MM.1S (cell line): ENCODE data around the gene SLC44A5.

Experiments used
- DNase-seq: peaks from one replicate; pipeline ENCODE4 v3.0.0-alpha.2; 2015
- H2AFZ ChIP-seq: fragments of 300-600 bp; sonication (generic); 2 replicates; pipeline ENCODE4 v1.6.0; 2016; ENCODE audit warnings: antibody characterized with exemption, low read length
- H3F3A ChIP-seq: fragments of 300-600 bp; sonication (generic); 2 replicates; pipeline ENCODE4 v1.6.1; 2016; ENCODE audit warnings: mild to moderate bottlenecking, antibody characterized with exemption, low read length, moderate library complexity, mixed read lengths; ENCODE audit not compliant: insufficient read depth
- H3K27ac ChIP-seq: fragments of 300-600 bp; sonication (generic); 2 replicates; pipeline ENCODE4 v1.5.1; 2016; ENCODE audit warnings: mild to moderate bottlenecking, low read length
- H3K27me3 ChIP-seq: fragments of 300-600 bp; sonication (generic); replicated peaks from 2 replicates; pipeline ENCODE4 v1.6.0; 2016; ENCODE audit warnings: low read length; ENCODE audit not compliant: insufficient read depth
- H3K36me3 ChIP-seq: fragments of 300-600 bp; sonication (generic); replicated peaks from 2 replicates; pipeline ENCODE4 v1.6.1; 2016; ENCODE audit warnings: mild to moderate bottlenecking, low read length, mixed read lengths; ENCODE audit not compliant: insufficient read depth
- H3K4me1 ChIP-seq: fragments of 300-600 bp; sonication (generic); 2 replicates; pipeline ENCODE4 v1.6.1; 2016; ENCODE audit warnings: low read length, mixed read lengths
- H3K4me2 ChIP-seq: fragments of 300-600 bp; sonication (generic); 2 replicates; pipeline ENCODE4 v1.6.0; 2016; ENCODE audit warnings: low read depth, low read length
- H3K4me3 ChIP-seq: fragments of 300-600 bp; sonication (generic); 2 replicates; pipeline ENCODE4 v1.5.1; 2016; ENCODE audit warnings: low read length, mixed read lengths
- H3K79me2 ChIP-seq: fragments of 300-600 bp; sonication (generic); 2 replicates; pipeline ENCODE4 v1.6.1; 2016; ENCODE audit warnings: mixed run types, low read length, mixed read lengths
- H3K9ac ChIP-seq: fragments of 300-600 bp; sonication (generic); 2 replicates; pipeline ENCODE4 v1.6.1; 2016; ENCODE audit warnings: low read length, mixed read lengths
- H3K9me2 ChIP-seq: fragments of 300-600 bp; sonication (generic); replicated peaks from 2 replicates; pipeline ENCODE4 v1.6.1; 2016; ENCODE audit warnings: mild to moderate bottlenecking, low read length, mixed read lengths; ENCODE audit not compliant: insufficient read depth
- H3K9me3 ChIP-seq: fragments of 300-600 bp; sonication (generic); replicated peaks from 2 replicates; pipeline ENCODE4 v1.6.1; 2016; ENCODE audit warnings: mild to moderate bottlenecking, low read length, mixed read lengths; ENCODE audit not compliant: insufficient read depth
- H4K20me1 ChIP-seq: fragments of 300-600 bp; sonication (generic); 2 replicates; pipeline ENCODE4 v1.6.1; 2016; ENCODE audit warnings: mild to moderate bottlenecking, low read length, moderate library complexity, mixed read lengths; ENCODE audit not compliant: insufficient read depth
- CTCF ChIP-seq: fragments of 300-600 bp; sonication (generic); IDR thresholded peaks from 2 replicates; pipeline ENCODE4 v1.5.1; 2016; ENCODE audit warnings: antibody characterized with exemption, low read length, mixed read lengths
- EZH2 ChIP-seq: fragments of 300-600 bp; sonication (generic); optimal IDR thresholded peaks from 2 replicates; pipeline ENCODE3; 2017; ENCODE audit warnings: low read depth, mild to moderate bottlenecking, antibody characterized with exemption, low read length, mixed read lengths
- EZH2phosphoT487 ChIP-seq: fragments of 300-600 bp; sonication (generic); IDR thresholded peaks from 2 replicates; pipeline ENCODE4 v1.6.1; 2018; ENCODE audit warnings: antibody characterized with exemption, low read length

The SLC44A5 gene

GRCh38 chr1:75587692-75588091 is 23.2 kb downstream of the SLC44A5 start:
- no peak overlapping the region for H3K27ac ChIP-seq
- no peaks in the 10 kb centered on the region for H3K9me3 ChIP-seq
- H4K20me1 ChIP-seq, result no peaks in the 10 kb centered on the region
- no peaks in the 10 kb centered on the region for H3K79me2 ChIP-seq
- no peak overlapping the region for H3K4me3 ChIP-seq
- H3F3A ChIP-seq, result no peaks in the 10 kb centered on the region
- DNase-seq, result no peak
- no peak overlapping the region for H3K9ac ChIP-seq
- H2AFZ ChIP-seq, result no peak overlapping the region
- TF ChIP-seq EZH2phosphoT487 (no peak), CTCF (no peak), EZH2 (no peak)
- no peaks in the 10 kb centered on the region for H3K4me1 ChIP-seq
- H3K9me2 ChIP-seq, result no peaks in the 10 kb centered on the region
- no peaks in the 10 kb centered on the region for H3K36me3 ChIP-seq
- no peaks in the 10 kb centered on the region for H3K27me3 ChIP-seq
- no peak overlapping the region for H3K4me2 ChIP-seq

- H3K79me2 ChIP-seq, result no peaks in the 10 kb centered on the region
- H3K27me3 ChIP-seq, result no peaks in the 10 kb centered on the region
- TF ChIP-seq CTCF (no peak), EZH2phosphoT487 (no peak), EZH2 (no peak)
- no peaks in the 10 kb centered on the region for H4K20me1 ChIP-seq
- H3K27ac ChIP-seq, result no peak overlapping the region
- no peaks in the 10 kb centered on the region for H3F3A ChIP-seq
- no peak for DNase-seq
- H3K36me3 ChIP-seq, result no peaks in the 10 kb centered on the region
- H3K9ac ChIP-seq, result no peak overlapping the region
- H3K4me3 ChIP-seq, result no peak overlapping the region
- H3K4me1 ChIP-seq, result no peaks in the 10 kb centered on the region
- H2AFZ ChIP-seq, result no peak overlapping the region
- no peak overlapping the region for H3K4me2 ChIP-seq
- no peaks in the 10 kb centered on the region for H3K9me3 ChIP-seq
- no peaks in the 10 kb centered on the region for H3K9me2 ChIP-seq
Observed at GRCh38 chr1:75583282-75583681, 27.6 kb downstream of the SLC44A5 start.

GRCh38 chr1:75582725-75583261 is 28.1 kb downstream of the SLC44A5 start:
- Histone ChIP-seq H3K4me3 (no peak overlapping the region), H3K27ac (no peak overlapping the region), H3K4me2 (no peak overlapping the region), H3K4me1 (no peaks in the 10 kb centered on the region), H3K79me2 (no peaks in the 10 kb centered on the region), H3F3A (no peaks in the 10 kb centered on the region), H3K36me3 (no peaks in the 10 kb centered on the region), H3K9ac (no peak overlapping the region), H4K20me1 (no peaks in the 10 kb centered on the region), H3K27me3 (no peaks in the 10 kb centered on the region), H3K9me3 (no peaks in the 10 kb centered on the region), H3K9me2 (no peaks in the 10 kb centered on the region), H2AFZ (no peak overlapping the region)
- no peak for DNase-seq
- no peak for TF ChIP-seq EZH2
- no peak for TF ChIP-seq EZH2phosphoT487

- Histone ChIP-seq H4K20me1 (no peaks in the 10 kb centered on the region), H3K9ac (no peak overlapping the region), H3K27me3 (no peaks in the 10 kb centered on the region), H3K79me2 (no peaks in the 10 kb centered on the region), H3K36me3 (no peaks in the 10 kb centered on the region), H3K4me1 (no peaks in the 10 kb centered on the region), H3K4me2 (no peak overlapping the region), H3K9me3 (no peaks in the 10 kb centered on the region), H3K9me2 (no peaks in the 10 kb centered on the region), H3F3A (no peaks in the 10 kb centered on the region), H3K27ac (no peak overlapping the region), H2AFZ (no peak overlapping the region), H3K4me3 (no peak overlapping the region)
- DNase-seq, result no peak
- TF ChIP-seq EZH2phosphoT487 (no peak), EZH2 (no peak), CTCF (no peak)
Observed at GRCh38 chr1:75579046-75579445, 31.9 kb downstream of the SLC44A5 start.
